Neural progenitor cell (in vitro differentiated cells): ENCODE measurements around the gene NOP53.

Experiments
- CTCF ChIP-seq: fragments of 200-600 bp; sonication (generic); IDR thresholded peaks from 2 replicates; pipeline ENCODE4 v1.5.1; 2017; ENCODE audit warnings: antibody characterized with exemption, mild to moderate bottlenecking
- EZH2 ChIP-seq: fragments of 200-600 bp; sonication (generic); IDR thresholded peaks from 2 replicates; pipeline ENCODE4 v1.6.1; 2017; ENCODE audit warnings: antibody characterized with exemption, mild to moderate bottlenecking, moderate library complexity
- EZH2phosphoT487 ChIP-seq: fragments of 200-600 bp; sonication (generic); IDR thresholded peaks from 2 replicates; pipeline ENCODE4 v1.6.1; 2017; ENCODE audit warnings: antibody characterized with exemption

DNA sequence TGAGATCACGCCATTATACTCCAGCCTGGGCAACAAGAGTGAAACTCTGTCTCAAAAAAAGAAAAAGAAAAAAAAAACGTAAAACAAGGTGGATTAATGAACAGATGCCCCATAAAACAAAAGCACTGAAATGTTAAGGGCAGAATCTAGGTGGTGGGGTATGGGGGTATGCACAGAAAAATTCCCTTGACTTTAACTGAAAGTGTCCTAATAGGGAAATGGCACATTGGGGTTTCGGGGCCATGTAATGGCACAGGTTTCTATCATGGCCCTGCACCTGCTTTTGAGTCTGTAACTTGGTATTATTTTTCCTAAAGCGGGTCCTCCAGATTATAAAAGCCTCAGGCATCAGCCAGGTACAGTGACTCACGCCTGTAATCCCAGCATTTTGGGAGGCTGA lies 16.2 kb downstream of the NOP53 start:
- TF ChIP-seq CTCF, result no peak
- TF ChIP-seq EZH2phosphoT487, result no peak
- TF ChIP-seq EZH2, result no peak
